ENCODE data around the gene MICOS13. TPM values are rescaled to one million over a fixed set of nuclear protein-coding genes. Genes with fewer than 3 reads are reported as not detected.

The MICOS13 gene
- total RNA-seq, 2 experiments from 2014 or later, result 21.7 to 23.0 TPM

DNA sequence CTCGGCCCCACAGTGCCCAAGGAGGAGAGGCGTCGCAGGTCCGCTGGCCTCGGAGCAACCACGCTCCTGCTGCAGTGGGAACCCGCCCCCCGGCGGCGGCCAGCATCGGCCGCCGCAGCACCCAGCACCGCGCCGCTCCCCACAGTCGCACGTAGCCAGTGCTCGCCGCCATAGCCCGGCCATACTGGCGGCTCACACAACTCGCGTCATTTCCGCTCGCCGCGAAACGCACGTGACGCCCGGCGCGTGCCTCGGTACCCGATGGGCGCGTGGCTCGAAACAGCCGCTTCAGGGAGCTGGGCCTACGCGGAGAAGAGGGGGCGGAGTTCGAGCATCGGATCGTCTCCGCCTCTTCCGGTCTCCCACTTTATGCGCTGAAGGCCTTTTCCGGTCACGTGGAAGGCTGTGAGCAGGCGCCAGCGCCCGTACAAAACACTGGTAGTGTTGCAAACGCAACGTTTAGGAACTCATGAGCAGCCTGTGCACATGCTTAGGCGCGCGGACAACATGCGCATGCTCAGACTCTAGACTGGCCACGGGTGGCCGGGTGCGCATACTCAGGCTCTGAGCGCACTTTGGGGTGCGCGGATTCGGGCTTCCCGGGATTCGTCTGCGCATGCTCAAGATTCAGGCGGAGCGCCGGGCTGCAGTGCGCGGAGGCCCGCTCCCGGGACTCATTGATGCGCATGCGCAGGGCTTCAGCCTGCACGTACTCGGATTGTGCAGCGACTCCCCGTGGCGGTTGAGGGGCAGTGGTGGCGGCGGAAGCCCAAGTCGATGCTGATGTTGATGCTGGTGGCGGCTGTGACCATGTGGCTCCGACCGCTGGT lies 39.9 kb upstream of the MICOS13 start, which contains the start of the genes CATSPERD and LONP1:
CATSPERD (plus strand) TSS at position 677 of the 830 bp plus-strand sequence; CDS start at position 778, 101 bp downstream.
LONP1 (minus strand) TSS at position 186 of the 830 bp plus-strand sequence; CDS start at position 172, 14 bp downstream.
- ChIA-PET POLR2A (interaction anchor here (0.6 to 2.2 kb wide), 27 partner anchors 9 to 1958 kb away, joined by 3 to 37 read pairs (median 5); partner anchors contain the start of genes CHAF1A, CLPP, DPP9 and DUS3L), CTCF (interaction anchor here (1.5 to 3.4 kb wide), 5 partner anchors 30 to 929 kb away, joined by 6 to 20 read pairs (median 7); partner anchors contain the start of genes FEM1A, NRTN, RPL36 and SAFB)
- DNase-seq (peak; percentile 95 to 100 (median 98)), ATAC-seq (ENCODE audit: poor library complexity) (peak; percentile 86)
- intact Hi-C loops (cut with DNase I, micrococcal nuclease), result loop anchor here (1.0 to 2.0 kb wide), 5 partner anchors 30 to 97 kb away; partner anchors contain the start of genes MICOS13 (in 2 of the 2), RPL36 (in 2 of the 2), DUS3L (in 1 of the 2) and SAFB (in 1 of the 2)
- TF ChIP-seq, protein P1, sequence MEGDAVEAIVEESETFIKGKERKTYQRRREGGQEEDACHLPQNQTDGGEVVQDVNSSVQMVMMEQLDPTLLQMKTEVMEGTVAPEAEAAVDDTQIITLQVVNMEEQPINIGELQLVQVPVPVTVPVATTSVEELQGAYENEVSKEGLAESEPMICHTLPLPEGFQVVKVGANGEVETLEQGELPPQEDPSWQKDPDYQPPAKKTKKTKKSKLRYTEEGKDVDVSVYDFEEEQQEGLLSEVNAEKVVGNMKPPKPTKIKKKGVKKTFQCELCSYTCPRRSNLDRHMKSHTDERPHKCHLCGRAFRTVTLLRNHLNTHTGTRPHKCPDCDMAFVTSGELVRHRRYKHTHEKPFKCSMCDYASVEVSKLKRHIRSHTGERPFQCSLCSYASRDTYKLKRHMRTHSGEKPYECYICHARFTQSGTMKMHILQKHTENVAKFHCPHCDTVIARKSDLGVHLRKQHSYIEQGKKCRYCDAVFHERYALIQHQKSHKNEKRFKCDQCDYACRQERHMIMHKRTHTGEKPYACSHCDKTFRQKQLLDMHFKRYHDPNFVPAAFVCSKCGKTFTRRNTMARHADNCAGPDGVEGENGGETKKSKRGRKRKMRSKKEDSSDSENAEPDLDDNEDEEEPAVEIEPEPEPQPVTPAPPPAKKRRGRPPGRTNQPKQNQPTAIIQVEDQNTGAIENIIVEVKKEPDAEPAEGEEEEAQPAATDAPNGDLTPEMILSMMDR (IDR thresholded peaks at IDR 0.05), result peak; percentile 83
- Histone ChIP-seq H3K9me3 (ENCODE audit: control insufficient read depth in 1 of 2, insufficient read depth in 1 of 2, low read length in 2 of 2) (no peaks in the 10 kb centered on the region), H3K36me3 (ENCODE audit: insufficient read depth, low read length) (peaks cover 14% of the 10 kb centered on the region), H3K27me3 (ENCODE audit: control insufficient read depth in 1 of 2, insufficient read depth in 2 of 2, low read length in 2 of 2) (no peaks in the 10 kb centered on the region), H3K4me3 (ENCODE audit: low read length) (peak within 1 kb of the TSS; percentile 69), H3K4me1 (ENCODE audit: insufficient read depth, low read length) (peaks cover 34% of the 10 kb centered on the region), H3K27ac (ENCODE audit: low read depth in 1 of 2, low read length in 2 of 2) (peak within 1 kb of the TSS; percentile 82 to 88)
- peak within 1 kb of the TSS; percentile 96 for H3K27ac Mint-ChIP-seq
- no peaks in the 10 kb centered on the region for H3K27me3 Mint-ChIP-seq
- H3K4me1 Mint-ChIP-seq (ENCODE audit: low read depth), result peaks cover 26% of the 10 kb centered on the region
- H3K36me3 Mint-ChIP-seq (ENCODE audit: low read depth), result peaks cover 21% of the 10 kb centered on the region
- peak within 1 kb of the TSS; percentile 94 for H3K4me3 Mint-ChIP-seq
- no peaks in the 10 kb centered on the region for H3K9me3 Mint-ChIP-seq

DNA sequence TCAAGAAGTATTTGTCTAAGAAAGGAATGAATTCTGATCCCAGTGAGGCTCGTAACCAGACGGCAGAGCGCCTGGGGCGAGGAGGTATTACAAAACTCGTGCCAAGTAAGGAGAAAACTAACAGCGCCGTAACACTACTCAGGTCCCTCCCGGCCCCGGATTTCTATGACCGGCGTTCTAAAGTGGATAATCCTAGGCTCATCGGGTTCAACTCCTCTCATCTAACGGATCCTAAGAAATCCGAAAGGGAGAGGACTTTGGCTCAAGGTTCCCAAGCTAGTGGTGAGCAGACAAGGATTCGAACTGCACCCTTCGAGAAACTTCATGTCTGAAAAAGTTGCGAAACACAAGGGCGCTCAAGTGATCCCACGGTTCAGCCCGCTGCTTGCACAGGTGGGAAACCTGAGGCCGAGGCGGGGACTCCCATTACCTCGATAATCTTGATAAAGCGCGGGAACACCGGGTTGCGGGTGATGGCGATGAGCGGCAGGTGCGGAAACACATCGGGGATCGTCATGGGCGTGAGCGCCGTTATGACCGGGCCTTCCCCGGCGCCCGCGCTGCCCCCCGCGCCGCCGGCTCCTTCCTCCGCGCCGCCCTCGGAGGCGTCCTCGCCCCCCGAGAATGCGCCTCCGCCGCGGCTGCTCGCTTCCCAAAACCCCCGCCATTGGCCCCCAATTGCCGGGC lies 39.1 kb upstream of the MICOS13 start:
- DNase-seq, result peak in 6 of 14 experiments; percentile 8 to 68 (median 16)
- H3K9me3 ChIP-seq (ENCODE audit: control insufficient read depth in 1 of 2, insufficient read depth in 1 of 2, low read length in 2 of 2), result no peaks in the 10 kb centered on the region
- H3K4me1 ChIP-seq (ENCODE audit: insufficient read depth, low read length), result peaks cover 34% of the 10 kb centered on the region
- peak overlapping the region; percentile 94 for H3K4me3 Mint-ChIP-seq
- H3K36me3 Mint-ChIP-seq (ENCODE audit: low read depth), result peaks cover 21% of the 10 kb centered on the region
- TF ChIP-seq, protein P1 (IDR thresholded peaks at IDR 0.05), result no peak
- H3K27me3 ChIP-seq (ENCODE audit: control insufficient read depth in 1 of 2, insufficient read depth in 2 of 2, low read length in 2 of 2), result no peaks in the 10 kb centered on the region
- peaks cover 26% of the 10 kb centered on the region for H3K4me1 Mint-ChIP-seq (ENCODE audit: low read depth)
- ChIA-PET CTCF (interaction anchor here (1.3 to 3.4 kb wide), 6 partner anchors 29 to 928 kb away, joined by 6 to 20 read pairs (median 6); partner anchors contain the start of genes FEM1A, NRTN, RPL36 and SAFB), POLR2A (interaction anchor here (0.9 to 2.2 kb wide), 22 partner anchors 20 to 1957 kb away, joined by 3 to 37 read pairs (median 5); partner anchors contain the start of genes CHAF1A, CLPP, DPP9 and DUS3L)
- H3K27ac ChIP-seq (ENCODE audit: low read depth in 1 of 2, low read length in 2 of 2), result peak overlapping the region; percentile 82 to 88
- no peaks in the 10 kb centered on the region for H3K9me3 Mint-ChIP-seq
- H3K27ac Mint-ChIP-seq, result peak overlapping the region; percentile 96
- H3K27me3 Mint-ChIP-seq, result no peaks in the 10 kb centered on the region
- ATAC-seq (ENCODE audit: poor library complexity), result no peak
- H3K36me3 ChIP-seq (ENCODE audit: insufficient read depth, low read length), result peaks cover 14% of the 10 kb centered on the region
- intact Hi-C loops (cut with DNase I, micrococcal nuclease), result no loop called here
- peak overlapping the region; percentile 69 for H3K4me3 ChIP-seq (ENCODE audit: low read length)

Data from CD4-positive, alpha-beta T cell (primary cell).